A549 treated with dexamethasone at 1 μM for 4 hours (cell line): Measurements from ENCODE around the gene FDX2. TPM values are rescaled to one million over a fixed set of nuclear protein-coding genes. Genes with fewer than 3 reads are reported as not detected.

ENCODE experiments used
- total RNA-seq: library from RNA; stranded (reverse); fragments of 200-300 nt; extraction: Qiagen RNA extraction; gene quantifications from 5 replicates; pipeline ENCODE4 v1.2.3, GENCODE V29; 2022

Gene FDX2
- total RNA-seq, result 23.4 to 36.5 TPM (median 29.9 TPM) in 5 replicates

DNA sequence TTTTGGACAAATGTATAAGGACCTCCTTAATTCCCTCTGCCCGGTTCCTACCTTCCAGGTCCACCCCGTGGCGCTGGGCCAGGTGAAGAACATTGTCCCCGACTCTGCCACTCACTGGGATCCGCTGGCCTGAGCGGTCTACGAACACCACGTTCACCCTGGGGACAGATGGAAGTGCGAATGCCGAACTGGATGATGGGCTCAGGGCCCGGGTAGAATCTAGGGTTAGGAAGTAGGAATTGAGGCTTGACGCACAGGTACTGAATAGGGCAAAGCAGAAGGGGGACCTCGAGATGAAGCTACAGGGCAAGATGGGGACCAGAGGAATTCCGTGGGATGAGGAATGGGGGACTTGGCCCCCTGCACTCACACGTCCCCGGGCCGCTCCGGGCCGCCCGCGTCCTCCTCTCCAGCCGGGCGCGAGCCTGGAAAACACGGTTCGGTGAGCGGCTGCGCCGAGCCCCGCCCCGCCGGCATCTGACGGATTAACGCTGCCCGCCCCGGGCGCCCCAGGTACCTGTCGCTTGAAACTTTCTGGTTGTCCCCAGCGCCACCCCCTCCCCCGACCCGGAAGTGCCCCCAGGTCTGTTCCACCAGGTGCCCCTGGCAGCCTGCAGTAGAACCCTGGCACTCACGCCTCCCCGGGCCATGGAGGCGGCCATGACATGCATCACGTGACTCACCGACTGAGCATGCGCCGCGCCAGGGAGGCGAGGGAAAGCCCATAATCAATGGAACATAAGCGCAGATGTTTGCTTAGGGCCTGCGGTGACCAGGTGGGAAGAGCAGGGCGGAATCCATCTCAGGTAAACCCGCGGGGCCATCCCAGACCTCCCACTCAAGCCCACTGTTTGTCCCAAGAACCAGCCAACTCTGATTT, at the start of gene FDX2:
Gene FDX2, minus strand, starts transcription at position 681 of the 880 bp plus-strand sequence. Its CDS starts 19 bp downstream, at position 662.

DNA sequence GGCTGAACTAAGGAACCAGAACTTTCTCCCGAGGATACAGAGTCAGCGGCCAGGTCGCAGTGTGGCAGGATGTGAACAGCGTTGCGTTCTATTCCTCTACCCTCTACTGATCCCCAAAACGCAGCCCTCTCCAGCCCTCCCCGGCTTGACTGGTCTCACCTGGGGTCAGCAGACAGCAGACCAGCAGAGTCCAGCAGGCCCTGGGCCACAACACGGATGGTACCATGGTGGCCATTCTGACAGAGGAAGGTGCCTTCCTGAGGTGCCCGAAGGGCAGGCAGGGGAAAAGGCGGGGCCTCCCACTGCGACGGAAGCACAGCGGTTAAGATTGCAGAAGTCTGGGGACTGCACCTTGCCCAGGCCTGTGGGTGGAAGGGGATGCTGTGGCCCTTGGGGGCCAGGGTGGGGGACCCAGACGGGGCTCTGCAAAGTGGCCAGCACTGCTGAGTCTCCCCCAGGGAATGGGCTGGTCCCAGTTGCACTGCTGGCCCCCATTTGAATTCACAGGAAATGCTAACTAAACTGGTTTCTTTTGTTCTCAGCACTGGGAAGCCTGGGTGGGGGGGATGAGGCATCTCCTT, 23.7 kb upstream of the FDX2 start, which contains the start of gene ICAM3:
Gene ICAM3, minus strand, starts transcription at position 245 of the 581 bp plus-strand sequence. Its CDS starts 10 bp downstream, at position 235.

DNA sequence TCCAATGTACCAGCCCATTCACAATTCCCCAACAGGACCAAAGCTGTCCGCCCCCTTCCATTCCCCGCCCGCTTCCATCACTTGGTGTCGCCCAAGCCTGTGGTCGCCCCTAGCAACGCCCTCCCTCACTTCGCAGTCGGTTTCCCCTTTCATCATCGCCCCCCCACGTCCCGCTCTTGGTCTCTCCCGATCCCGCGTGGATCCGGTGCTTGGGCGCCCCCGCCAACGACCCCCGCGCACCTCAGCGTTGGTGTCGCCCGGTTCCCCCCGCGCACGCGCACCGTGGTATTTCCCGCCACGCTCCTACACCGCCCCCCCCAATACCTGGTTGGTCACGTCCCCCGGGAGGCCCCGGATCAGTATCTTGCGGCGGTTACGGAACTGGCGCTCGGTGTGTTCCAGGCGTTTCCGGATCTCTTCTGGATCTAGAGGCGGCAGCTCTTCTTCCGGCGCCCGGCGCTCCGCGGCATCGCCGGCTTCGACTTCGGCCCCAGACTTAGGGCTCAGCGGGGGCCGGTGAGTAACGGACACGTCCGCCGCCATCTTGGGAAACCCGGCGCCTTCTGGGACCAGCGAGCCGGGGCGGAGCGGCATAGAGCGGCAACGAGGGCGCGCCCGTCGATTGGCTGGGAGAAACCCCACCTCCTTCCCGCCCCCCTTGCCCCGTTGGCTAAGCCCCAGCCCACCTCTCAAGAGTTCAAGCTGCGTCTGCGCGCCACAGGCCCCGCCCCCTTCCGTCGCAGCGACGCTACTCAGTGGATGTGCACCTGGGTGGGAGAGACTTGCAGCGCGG, 17.3 kb upstream of the FDX2 start, which contains the start of gene RAVER1:
Gene RAVER1, minus strand, starts transcription at position 565 of the 793 bp plus-strand sequence. Its CDS starts 22 bp downstream, at position 543.

DNA sequence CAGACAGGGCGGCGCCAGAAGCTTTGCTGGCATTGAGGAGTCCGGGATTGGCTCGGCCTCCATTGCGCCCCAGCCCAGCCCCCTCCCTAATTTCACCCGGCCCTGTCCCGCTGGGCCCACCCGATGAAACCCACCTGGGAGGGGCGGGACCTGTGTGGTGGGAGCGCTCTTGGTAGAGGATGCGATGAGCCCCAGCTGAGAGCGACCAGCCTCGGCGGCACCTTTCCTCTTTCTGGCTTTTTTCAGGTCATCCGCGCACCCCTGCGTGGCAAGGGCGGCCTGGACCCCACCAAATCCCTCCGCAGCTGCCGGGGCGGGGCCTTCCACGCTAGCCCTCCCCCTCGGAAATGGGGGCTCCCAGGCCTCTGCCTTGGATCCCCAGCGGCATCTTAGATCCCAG, 6.4 kb downstream of the FDX2 start, which contains the start of gene ZGLP1:
Gene ZGLP1, minus strand, starts transcription at position 393 of the 400 bp plus-strand sequence.

DNA sequence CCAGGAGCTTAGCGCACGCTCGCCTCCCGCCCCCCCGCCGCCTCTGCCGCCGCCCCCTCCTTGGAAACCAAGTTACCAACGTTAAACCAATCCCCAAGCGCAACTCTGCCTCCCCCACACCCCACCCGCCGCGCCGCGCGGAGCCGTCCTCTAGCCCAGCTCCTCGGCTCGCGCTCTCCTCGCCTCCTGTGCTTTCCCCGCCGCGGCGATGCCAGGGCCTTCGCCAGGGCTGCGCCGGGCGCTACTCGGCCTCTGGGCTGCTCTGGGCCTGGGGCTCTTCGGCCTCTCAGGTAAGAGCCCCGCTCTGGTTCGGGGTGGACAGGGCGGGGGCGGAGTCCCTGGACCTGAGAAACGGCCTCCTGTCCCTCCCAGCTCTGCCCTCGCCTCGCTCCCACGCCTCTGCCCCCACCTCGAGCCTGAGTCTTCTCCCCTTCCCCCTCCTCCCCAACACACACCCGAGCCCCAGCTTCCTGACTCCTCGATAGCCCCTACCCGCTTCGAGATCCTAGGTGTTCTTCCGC, 25.9 kb downstream of the FDX2 start, which contains the start of gene ICAM5:
Gene ICAM5, plus strand, starts transcription at position 117 of the 521 bp plus-strand sequence. Its CDS starts 92 bp downstream, at position 209.

DNA sequence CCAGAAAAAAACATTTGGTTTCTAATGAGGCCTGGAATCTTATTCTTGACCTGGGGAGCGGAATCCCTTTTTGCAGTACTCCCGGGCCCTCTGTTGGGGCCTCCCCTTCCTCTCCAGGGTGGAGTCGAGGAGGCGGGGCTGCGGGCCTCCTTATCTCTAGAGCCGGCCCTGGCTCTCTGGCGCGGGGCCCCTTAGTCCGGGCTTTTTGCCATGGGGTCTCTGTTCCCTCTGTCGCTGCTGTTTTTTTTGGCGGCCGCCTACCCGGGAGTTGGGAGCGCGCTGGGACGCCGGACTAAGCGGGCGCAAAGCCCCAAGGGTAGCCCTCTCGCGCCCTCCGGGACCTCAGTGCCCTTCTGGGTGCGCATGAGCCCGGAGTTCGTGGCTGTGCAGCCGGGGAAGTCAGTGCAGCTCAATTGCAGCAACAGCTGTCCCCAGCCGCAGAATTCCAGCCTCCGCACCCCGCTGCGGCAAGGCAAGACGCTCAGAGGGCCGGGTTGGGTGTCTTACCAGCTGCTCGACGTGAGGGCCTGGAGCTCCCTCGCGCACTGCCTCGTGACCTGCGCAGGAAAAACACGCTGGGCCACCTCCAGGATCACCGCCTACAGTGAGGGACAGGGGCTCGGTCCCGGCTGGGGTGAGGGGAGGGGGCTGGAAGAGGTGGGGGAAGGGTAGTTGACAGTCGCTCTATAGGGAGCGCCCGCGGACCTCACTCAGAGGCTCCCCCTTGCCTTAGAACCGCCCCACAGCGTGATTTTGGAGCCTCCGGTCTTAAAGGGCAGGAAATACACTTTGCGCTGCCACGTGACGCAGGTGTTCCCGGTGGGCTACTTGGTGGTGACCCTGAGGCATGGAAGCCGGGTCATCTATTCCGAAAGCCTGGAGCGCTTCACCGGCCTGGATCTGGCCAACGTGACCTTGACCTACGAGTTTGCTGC, 28.7 kb downstream of the FDX2 start, which contains the start of gene ICAM4:
Gene ICAM4, plus strand, starts transcription at position 153 of the 935 bp plus-strand sequence. Its CDS starts 58 bp downstream, at position 211.

DNA sequence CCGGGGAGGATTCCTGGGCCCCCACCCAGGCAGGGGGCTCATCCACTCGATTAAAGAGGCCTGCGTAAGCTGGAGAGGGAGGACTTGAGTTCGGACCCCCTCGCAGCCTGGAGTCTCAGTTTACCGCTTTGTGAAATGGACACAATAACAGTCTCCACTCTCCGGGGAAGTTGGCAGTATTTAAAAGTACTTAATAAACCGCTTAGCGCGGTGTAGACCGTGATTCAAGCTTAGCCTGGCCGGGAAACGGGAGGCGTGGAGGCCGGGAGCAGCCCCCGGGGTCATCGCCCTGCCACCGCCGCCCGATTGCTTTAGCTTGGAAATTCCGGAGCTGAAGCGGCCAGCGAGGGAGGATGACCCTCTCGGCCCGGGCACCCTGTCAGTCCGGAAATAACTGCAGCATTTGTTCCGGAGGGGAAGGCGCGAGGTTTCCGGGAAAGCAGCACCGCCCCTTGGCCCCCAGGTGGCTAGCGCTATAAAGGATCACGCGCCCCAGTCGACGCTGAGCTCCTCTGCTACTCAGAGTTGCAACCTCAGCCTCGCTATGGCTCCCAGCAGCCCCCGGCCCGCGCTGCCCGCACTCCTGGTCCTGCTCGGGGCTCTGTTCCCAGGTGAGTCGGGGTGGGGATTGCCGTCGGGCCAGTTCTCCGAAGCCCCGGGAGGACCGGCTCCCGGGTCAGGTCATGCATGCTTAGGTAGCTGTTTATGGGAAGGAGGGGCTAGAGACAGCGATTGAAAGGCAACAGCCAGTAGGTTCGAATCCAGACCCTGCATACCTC, 45.0 kb downstream of the FDX2 start, which contains the start of gene ICAM1:
Gene ICAM1, plus strand, starts transcription at position 505 of the 779 bp plus-strand sequence. Its CDS starts 40 bp downstream, at position 545.

Other genes with a start within 250 kb of the FDX2 start
- gene SHFL, start 229.7 kb downstream of the FDX2 start, total RNA-seq, result 6.3 to 8.0 TPM (median 6.9 TPM) in 5 replicates
- gene ANGPTL6, start 213.3 kb downstream of the FDX2 start, total RNA-seq, result 0.05 to 0.19 TPM (median 0.10 TPM) in 4 of 5 replicates, not detected in the other
- gene PPAN, start 209.7 kb downstream of the FDX2 start, total RNA-seq, result 35.9 to 58.3 TPM (median 53.8 TPM) in 5 replicates
- gene P2RY11, start 204.3 kb downstream of the FDX2 start, total RNA-seq, result 4.4 to 10.5 TPM (median 7.3 TPM) in 5 replicates
- gene EIF3G, start 196.1 kb downstream of the FDX2 start, total RNA-seq, result 148 to 187 TPM (median 173 TPM) in 5 replicates
- 46.9 to 57.5 TPM (median 55.0 TPM) in 5 replicates for gene DNMT1, start 121.1 kb downstream of the FDX2 start, total RNA-seq
- 0.62 to 1.1 TPM (median 0.84 TPM) in 5 replicates for gene S1PR2, start 84.7 kb downstream of the FDX2 start, total RNA-seq
- gene MRPL4, start 63.8 kb downstream of the FDX2 start, total RNA-seq, result 54.3 to 76.4 TPM (median 69.8 TPM) in 5 replicates
- 2.7 to 4.3 TPM (median 3.6 TPM) in 5 replicates for gene ICAM1, start 44.9 kb downstream of the FDX2 start, total RNA-seq
- 0.09 to 0.11 TPM in 2 of 5 replicates, not detected in the others for gene ICAM4, start 29.1 kb downstream of the FDX2 start, total RNA-seq
- 0.19 to 0.93 TPM (median 0.81 TPM) in 5 replicates for gene ICAM5, start 26.1 kb downstream of the FDX2 start, total RNA-seq
- 0.68 to 1.6 TPM (median 1.5 TPM) in 5 replicates for gene ZGLP1, start 6.2 kb downstream of the FDX2 start, total RNA-seq
- 16.7 to 32.5 TPM (median 30.2 TPM) in 5 replicates for gene RAVER1, start 17.5 kb upstream of the FDX2 start, total RNA-seq
- gene ICAM3, start 23.6 kb upstream of the FDX2 start, total RNA-seq, result 6.7 to 9.7 TPM (median 8.2 TPM) in 5 replicates
- gene TYK2, start 64.6 kb upstream of the FDX2 start, total RNA-seq, result 27.7 to 47.5 TPM (median 44.4 TPM) in 5 replicates
- 155 to 208 TPM (median 189 TPM) in 5 replicates for gene CDC37, start 87.5 kb upstream of the FDX2 start, total RNA-seq
- gene PDE4A, start 104.5 kb upstream of the FDX2 start, total RNA-seq, result 3.3 to 5.2 TPM (median 4.7 TPM) in 5 replicates
- gene KEAP1, start 187.3 kb upstream of the FDX2 start, total RNA-seq, result 51.2 to 65.3 TPM (median 56.6 TPM) in 5 replicates
- gene S1PR5, start 201.4 kb upstream of the FDX2 start, total RNA-seq, result 0.98 to 1.7 TPM (median 1.4 TPM) in 5 replicates
- gene ATG4D, start 227.9 kb upstream of the FDX2 start, total RNA-seq, result 16.4 to 21.2 TPM (median 20.6 TPM) in 5 replicates
- 13.0 to 18.8 TPM (median 16.6 TPM) in 5 replicates for gene KRI1, start 250.0 kb upstream of the FDX2 start, total RNA-seq